HepG2 (cell line): Measurements from ENCODE around the gene AIF1. TPM values are rescaled to one million over a fixed set of nuclear protein-coding genes. Genes with fewer than 3 reads are reported as not detected.

ENCODE experiments used
- CENPBD1 ChIP-seq: sonication (generic); formaldehyde crosslinking; IDR thresholded peaks from 2 replicates; pipeline ENCODE4 v1.8.0; 2022; ENCODE audit warnings: missing genetic modification reagents, low read depth, mild to moderate bottlenecking, borderline replicate concordance
- EZH2 ChIP-seq: conservative IDR thresholded peaks from 2 replicates; pipeline ENCODE4 v1.6.1; 2012; ENCODE audit warnings: mild to moderate bottlenecking, low read depth, low read length, moderate library complexity
- HNRNPL ChIP-seq: fragments of 200-400 bp; formaldehyde crosslinking; IDR thresholded peaks from 2 replicates; pipeline ENCODE4 v1.6.1; 2017; ENCODE audit warnings: mild to moderate bottlenecking, low read depth, low read length
- SIN3B ChIP-seq: fragments of 150-350 bp; IDR thresholded peaks from 2 replicates; pipeline ENCODE4 v1.6.1; 2014; ENCODE audit warnings: low read length
- SOX6 ChIP-seq, 2 experiments: fragments of 450-650 bp in 1 of 2; sonication (generic) in 1 of 2; formaldehyde crosslinking in 1 of 2; IDR thresholded peaks; 2 replicates each; pipeline versions ENCODE4 v1.4.0 to v1.6.1; 2017 to 2020; ENCODE audit warnings: antibody characterized with exemption in 1 of 2, mild to moderate bottlenecking in 1 of 2, missing genetic modification reagents in 1 of 2
- TRAFD1 ChIP-seq: sonication (generic); formaldehyde crosslinking; IDR thresholded peaks from 2 replicates; pipeline ENCODE4 v1.5.1; 2020; ENCODE audit warnings: missing genetic modification reagents, mild to moderate bottlenecking, borderline replicate concordance
- ZFYVE20 ChIP-seq: sonication (generic); formaldehyde crosslinking; IDR thresholded peaks from 2 replicates; pipeline ENCODE4 v1.8.0; 2023; ENCODE audit warnings: low read depth, mild to moderate bottlenecking, moderate library complexity, missing genetic modification reagents, borderline replicate concordance
- ZMYM4 ChIP-seq: sonication (generic); formaldehyde crosslinking; IDR thresholded peaks from 2 replicates; pipeline ENCODE4 v1.8.1; 2023; ENCODE audit warnings: mild to moderate bottlenecking, missing genetic modification reagents
- ZNF292 ChIP-seq: sonication (generic); formaldehyde crosslinking; IDR thresholded peaks from 2 replicates; pipeline ENCODE4 v1.8.1; 2022; ENCODE audit warnings: mild to moderate bottlenecking, low read depth, missing genetic modification reagents, borderline replicate concordance
- ZNF782 ChIP-seq: sonication (generic); formaldehyde crosslinking; IDR thresholded peaks from 2 replicates; pipeline ENCODE4 v1.4.0; 2020; ENCODE audit warnings: missing genetic modification reagents, mild to moderate bottlenecking, borderline replicate concordance
- polyA plus RNA-seq, 8 experiments: library from polyadenylated mRNA; depleted of rRNA in 3 of 8; stranded (reverse) in 7 of 8; unstranded in 1 of 8; fragments of >200 nt; fragmentation: Illumina TruSeq in 4 of 8; extraction: Trizol in 4 of 8; gene quantifications; 2 replicates each; pipeline versions ENCODE4 v1.2.1 to v1.2.3, GENCODE V29; 2011 to 2016; ENCODE audit warnings: low read depth in 4 of 8, missing spikeins in 1 of 8, mixed read lengths in 1 of 8; ENCODE audit not compliant: insufficient read depth in 1 of 8
- total RNA-seq, 5 experiments: library from RNA; depleted of rRNA; stranded (reverse); fragments of >200 nt; fragmentation: Illumina TruSeq; extraction: Trizol; gene quantifications; 2 replicates each; pipeline ENCODE4 v1.2.3, GENCODE V29; 2016; ENCODE audit warnings: low read depth in 1 of 5
- TF ChIP-seq, protein P1 (sequence below): sonication (generic); formaldehyde crosslinking; IDR thresholded peaks from 2 replicates; pipeline ENCODE4 v1.4.0; 2020; ENCODE audit warnings: mild to moderate bottlenecking, missing genetic modification reagents, borderline replicate concordance
- TF ChIP-seq, protein P2 (sequence below): sonication (generic); formaldehyde crosslinking; IDR thresholded peaks from 2 replicates; pipeline ENCODE4 v1.4.0; 2020; ENCODE audit warnings: missing genetic modification reagents
- TF ChIP-seq, protein P3 (sequence below), 2 experiments: sonication (generic) in 1 of 2; formaldehyde crosslinking in 1 of 2; IDR thresholded peaks; 2 replicates each; pipeline versions ENCODE4 v1.5.1 to v1.6.1; 2011 to 2020; ENCODE audit warnings: borderline replicate concordance in 1 of 2, low read depth in 1 of 2, low read length in 1 of 2, mild to moderate bottlenecking in 1 of 2, missing genetic modification reagents in 1 of 2, moderate library complexity in 1 of 2

Gene AIF1
- total and polyA plus RNA-seq, 2 of the 13 experiments (the other 11 are each of a cell fraction or from before 2014, with no cell fraction given), result 1.5 TPM; not detected in 1

DNA sequence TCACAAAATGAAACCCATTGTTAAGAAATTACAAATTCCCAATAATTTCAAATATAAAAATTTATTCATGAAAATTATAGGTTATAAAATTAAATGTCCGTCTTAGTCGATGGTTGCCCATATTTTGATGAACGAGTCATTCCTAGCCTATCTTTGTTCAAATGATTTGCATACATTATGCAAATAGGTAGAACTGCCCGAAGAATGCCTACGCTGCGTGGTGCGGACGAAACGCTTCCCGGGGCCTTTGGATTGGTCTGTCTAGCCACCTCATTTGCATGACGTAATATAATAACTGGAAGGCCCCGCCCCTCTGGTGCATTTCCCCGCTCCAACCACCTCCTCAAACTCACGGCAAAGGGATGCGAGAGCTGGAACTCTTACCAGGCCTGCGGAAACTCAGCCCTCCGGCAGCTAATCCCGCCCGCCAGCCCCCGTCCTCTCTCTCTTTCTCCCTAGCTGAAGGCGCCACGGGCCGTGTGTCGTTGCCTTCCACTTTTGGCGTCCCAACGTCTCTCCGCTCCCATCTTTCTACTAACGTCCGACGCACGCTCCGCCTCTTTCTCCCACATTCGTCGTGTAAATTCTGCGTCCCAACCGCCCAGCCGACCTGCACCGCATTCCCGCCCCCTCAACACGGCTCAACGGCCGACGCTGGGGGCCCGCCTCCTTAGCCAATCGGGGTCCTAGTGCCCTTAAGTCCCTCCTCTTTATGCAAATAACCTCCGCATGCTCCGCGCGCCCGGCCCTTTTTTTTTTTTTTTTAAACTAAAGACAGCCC, 5.0 kb downstream of the AIF1 start (continued):
- TF ChIP-seq, protein P1, sequence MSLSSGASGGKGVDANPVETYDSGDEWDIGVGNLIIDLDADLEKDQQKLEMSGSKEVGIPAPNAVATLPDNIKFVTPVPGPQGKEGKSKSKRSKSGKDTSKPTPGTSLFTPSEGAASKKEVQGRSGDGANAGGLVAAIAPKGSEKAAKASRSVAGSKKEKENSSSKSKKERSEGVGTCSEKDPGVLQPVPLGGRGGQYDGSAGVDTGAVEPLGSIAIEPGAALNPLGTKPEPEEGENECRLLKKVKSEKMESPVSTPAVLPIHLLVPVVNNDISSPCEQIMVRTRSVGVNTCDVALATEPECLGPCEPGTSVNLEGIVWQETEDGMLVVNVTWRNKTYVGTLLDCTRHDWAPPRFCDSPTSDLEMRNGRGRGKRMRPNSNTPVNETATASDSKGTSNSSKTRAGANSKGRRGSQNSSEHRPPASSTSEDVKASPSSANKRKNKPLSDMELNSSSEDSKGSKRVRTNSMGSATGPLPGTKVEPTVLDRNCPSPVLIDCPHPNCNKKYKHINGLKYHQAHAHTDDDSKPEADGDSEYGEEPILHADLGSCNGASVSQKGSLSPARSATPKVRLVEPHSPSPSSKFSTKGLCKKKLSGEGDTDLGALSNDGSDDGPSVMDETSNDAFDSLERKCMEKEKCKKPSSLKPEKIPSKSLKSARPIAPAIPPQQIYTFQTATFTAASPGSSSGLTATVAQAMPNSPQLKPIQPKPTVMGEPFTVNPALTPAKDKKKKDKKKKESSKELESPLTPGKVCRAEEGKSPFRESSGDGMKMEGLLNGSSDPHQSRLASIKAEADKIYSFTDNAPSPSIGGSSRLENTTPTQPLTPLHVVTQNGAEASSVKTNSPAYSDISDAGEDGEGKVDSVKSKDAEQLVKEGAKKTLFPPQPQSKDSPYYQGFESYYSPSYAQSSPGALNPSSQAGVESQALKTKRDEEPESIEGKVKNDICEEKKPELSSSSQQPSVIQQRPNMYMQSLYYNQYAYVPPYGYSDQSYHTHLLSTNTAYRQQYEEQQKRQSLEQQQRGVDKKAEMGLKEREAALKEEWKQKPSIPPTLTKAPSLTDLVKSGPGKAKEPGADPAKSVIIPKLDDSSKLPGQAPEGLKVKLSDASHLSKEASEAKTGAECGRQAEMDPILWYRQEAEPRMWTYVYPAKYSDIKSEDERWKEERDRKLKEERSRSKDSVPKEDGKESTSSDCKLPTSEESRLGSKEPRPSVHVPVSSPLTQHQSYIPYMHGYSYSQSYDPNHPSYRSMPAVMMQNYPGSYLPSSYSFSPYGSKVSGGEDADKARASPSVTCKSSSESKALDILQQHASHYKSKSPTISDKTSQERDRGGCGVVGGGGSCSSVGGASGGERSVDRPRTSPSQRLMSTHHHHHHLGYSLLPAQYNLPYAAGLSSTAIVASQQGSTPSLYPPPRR (CRISPR knock-in tag), result peak; percentile 52
- TF ChIP-seq SIN3B (peak; percentile 75; the same call in 1 of the 2 replicates), ZNF782 (peak; percentile 87; the same call in 1 of the 2 replicates), CENPBD1 (CRISPR knock-in tag) (no peak), HNRNPL (0 out of 2 replicates have a peak, but pooled peaks have one; percentile 31), EZH2 (no peak), SOX6 (IDR thresholded peaks at IDR 0.05) (no peak), SOX6 (CRISPR knock-in tag; IDR thresholded peaks at IDR 0.05) (peak; percentile 64), ZMYM4 (CRISPR knock-in tag) (peak; percentile 75), ZNF292 (CRISPR knock-in tag) (no peak), ZFYVE20 (CRISPR knock-in tag) (no peak), TRAFD1 (CRISPR knock-in tag) (no peak; the same call in 1 of the 2 replicates)
- TF ChIP-seq, protein P2, sequence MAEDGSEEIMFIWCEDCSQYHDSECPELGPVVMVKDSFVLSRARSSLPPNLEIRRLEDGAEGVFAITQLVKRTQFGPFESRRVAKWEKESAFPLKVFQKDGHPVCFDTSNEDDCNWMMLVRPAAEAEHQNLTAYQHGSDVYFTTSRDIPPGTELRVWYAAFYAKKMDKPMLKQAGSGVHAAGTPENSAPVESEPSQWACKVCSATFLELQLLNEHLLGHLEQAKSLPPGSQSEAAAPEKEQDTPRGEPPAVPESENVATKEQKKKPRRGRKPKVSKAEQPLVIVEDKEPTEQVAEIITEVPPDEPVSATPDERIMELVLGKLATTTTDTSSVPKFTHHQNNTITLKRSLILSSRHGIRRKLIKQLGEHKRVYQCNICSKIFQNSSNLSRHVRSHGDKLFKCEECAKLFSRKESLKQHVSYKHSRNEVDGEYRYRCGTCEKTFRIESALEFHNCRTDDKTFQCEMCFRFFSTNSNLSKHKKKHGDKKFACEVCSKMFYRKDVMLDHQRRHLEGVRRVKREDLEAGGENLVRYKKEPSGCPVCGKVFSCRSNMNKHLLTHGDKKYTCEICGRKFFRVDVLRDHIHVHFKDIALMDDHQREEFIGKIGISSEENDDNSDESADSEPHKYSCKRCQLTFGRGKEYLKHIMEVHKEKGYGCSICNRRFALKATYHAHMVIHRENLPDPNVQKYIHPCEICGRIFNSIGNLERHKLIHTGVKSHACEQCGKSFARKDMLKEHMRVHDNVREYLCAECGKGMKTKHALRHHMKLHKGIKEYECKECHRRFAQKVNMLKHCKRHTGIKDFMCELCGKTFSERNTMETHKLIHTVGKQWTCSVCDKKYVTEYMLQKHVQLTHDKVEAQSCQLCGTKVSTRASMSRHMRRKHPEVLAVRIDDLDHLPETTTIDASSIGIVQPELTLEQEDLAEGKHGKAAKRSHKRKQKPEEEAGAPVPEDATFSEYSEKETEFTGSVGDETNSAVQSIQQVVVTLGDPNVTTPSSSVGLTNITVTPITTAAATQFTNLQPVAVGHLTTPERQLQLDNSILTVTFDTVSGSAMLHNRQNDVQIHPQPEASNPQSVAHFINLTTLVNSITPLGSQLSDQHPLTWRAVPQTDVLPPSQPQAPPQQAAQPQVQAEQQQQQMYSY, result peak; percentile 33; the same call in 1 of the 2 replicates
- TF ChIP-seq, protein P3, sequence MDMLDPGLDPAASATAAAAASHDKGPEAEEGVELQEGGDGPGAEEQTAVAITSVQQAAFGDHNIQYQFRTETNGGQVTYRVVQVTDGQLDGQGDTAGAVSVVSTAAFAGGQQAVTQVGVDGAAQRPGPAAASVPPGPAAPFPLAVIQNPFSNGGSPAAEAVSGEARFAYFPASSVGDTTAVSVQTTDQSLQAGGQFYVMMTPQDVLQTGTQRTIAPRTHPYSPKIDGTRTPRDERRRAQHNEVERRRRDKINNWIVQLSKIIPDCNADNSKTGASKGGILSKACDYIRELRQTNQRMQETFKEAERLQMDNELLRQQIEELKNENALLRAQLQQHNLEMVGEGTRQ (IDR thresholded peaks at IDR 0.05; ENCODE audit: low read depth, low read length), result no peak
- TF ChIP-seq, protein P3 (CRISPR knock-in tag; IDR thresholded peaks at IDR 0.05; ENCODE audit: borderline replicate concordance), result no peak; the same call in 1 of the 2 replicates
